WERI-Rb-1 (cell line): ENCODE results near the gene SEMA4G.

Experiments
- DNase-seq: peaks from one replicate; pipeline ENCODE4 v3.0.0-alpha.2; 2020
- H3K27ac ChIP-seq: fragments of 250-450 bp; sonication (Bioruptor Pico); 2 replicates; pipeline ENCODE4 v1.5.1; 2020; ENCODE audit warnings: mild to moderate bottlenecking, moderate library complexity
- H3K27me3 ChIP-seq: fragments of 250-450 bp; sonication (Bioruptor Pico); 2 replicates; pipeline ENCODE4 v1.5.1; 2021; ENCODE audit warnings: mild to moderate bottlenecking, low read depth, moderate library complexity; ENCODE audit not compliant: insufficient read depth, severe bottlenecking
- H3K36me3 ChIP-seq: fragments of 250-450 bp; sonication (Bioruptor Pico); 2 replicates; pipeline ENCODE4 v1.5.1; 2020; ENCODE audit warnings: mild to moderate bottlenecking, moderate library complexity
- H3K4me3 ChIP-seq: 2 replicates; pipeline ENCODE4 v1.5.1; 2011; ENCODE audit warnings: low read depth, mild to moderate bottlenecking, control low read depth, low read length
- H3K9me3 ChIP-seq: fragments of 250-450 bp; sonication (Bioruptor Pico); 2 replicates; pipeline ENCODE4 v1.5.1; 2021; ENCODE audit warnings: mild to moderate bottlenecking, moderate library complexity; ENCODE audit not compliant: severe bottlenecking
- CTCF ChIP-seq: IDR thresholded peaks from 2 replicates; pipeline ENCODE4 v1.5.1; 2011; ENCODE audit warnings: low read depth, mild to moderate bottlenecking, control low read depth, inconsistent platforms, low read length

The SEMA4G gene

GRCh38 chr10:100987685-100988049 is 18.4 kb downstream of the SEMA4G start:
- no peak for DNase-seq
- Histone ChIP-seq H3K27ac (peak overlapping the region; percentile 86), H3K36me3 (peaks cover 52% of the 10 kb centered on the region), H3K4me3 (peak overlapping the region; percentile 96), H3K27me3 (no peaks in the 10 kb centered on the region), H3K9me3 (no peaks in the 10 kb centered on the region)
- no peak for TF ChIP-seq CTCF

GRCh38 chr10:100988166-100988565 is 18.9 kb downstream of the SEMA4G start:
- peaks cover 54% of the 10 kb centered on the region for H3K36me3 ChIP-seq

GRCh38 chr10:100989088-100989487 is 19.8 kb downstream of the SEMA4G start:
- no peak for DNase-seq
- H3K36me3 ChIP-seq = peaks cover 63% of the 10 kb centered on the region
- H3K27ac ChIP-seq = no peak overlapping the region
- H3K27me3 ChIP-seq = no peaks in the 10 kb centered on the region
- H3K9me3 ChIP-seq = no peaks in the 10 kb centered on the region
- no peak for TF ChIP-seq CTCF
- H3K4me3 ChIP-seq = no peak overlapping the region

More at GRCh38 chr10:100988166-100988565, 18.9 kb downstream of the SEMA4G start:
- no peak for TF ChIP-seq CTCF
- DNase-seq = no peak
- H3K9me3 ChIP-seq = no peaks in the 10 kb centered on the region
- peak overlapping the region; percentile 96 for H3K4me3 ChIP-seq
- no peak overlapping the region for H3K27ac ChIP-seq
- H3K27me3 ChIP-seq = no peaks in the 10 kb centered on the region

DNA sequence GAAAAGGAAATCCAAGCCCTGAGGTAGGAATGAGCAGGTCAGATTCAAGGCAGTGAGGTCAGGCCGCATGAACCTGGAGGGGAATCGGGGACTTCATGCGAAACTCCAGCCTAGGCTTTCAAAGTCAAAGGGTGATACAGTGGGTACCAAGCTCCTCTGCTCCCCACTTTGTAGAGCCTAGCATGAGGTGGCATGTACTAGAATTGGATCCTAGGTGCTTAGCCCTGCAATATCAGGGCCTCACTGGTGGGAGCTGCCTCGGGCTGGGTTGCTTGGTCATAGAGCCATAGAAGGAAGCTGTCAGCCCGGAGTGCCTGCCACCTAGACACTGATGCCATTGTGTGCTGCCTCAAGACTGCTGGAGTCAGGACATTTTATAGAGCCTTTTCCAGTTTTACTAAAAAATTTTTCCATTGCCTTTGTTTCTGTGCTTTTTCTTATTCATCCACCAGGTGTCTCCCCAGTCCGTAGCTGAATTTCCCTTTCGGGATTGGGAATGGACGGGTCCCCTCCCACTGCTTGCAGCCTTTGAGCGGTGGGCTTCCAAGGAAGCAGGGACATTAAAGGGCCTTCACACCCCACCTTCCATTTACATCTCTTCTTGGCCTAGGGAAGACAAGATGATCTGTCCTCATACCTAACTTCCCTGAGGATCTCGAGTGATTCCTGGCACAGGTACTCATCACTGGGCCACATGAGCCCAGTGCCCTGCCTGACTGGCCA is 24.8 kb downstream of the SEMA4G start:
- DNase-seq = no peak
- Histone ChIP-seq H3K36me3 (peaks cover 43% of the 10 kb centered on the region), H3K9me3 (no peaks in the 10 kb centered on the region), H3K27me3 (no peaks in the 10 kb centered on the region), H3K27ac (peak overlapping the region; percentile 98), H3K4me3 (no peak overlapping the region)
- peak; percentile 53; the same call in 1 of the 2 replicates for TF ChIP-seq CTCF

DNA sequence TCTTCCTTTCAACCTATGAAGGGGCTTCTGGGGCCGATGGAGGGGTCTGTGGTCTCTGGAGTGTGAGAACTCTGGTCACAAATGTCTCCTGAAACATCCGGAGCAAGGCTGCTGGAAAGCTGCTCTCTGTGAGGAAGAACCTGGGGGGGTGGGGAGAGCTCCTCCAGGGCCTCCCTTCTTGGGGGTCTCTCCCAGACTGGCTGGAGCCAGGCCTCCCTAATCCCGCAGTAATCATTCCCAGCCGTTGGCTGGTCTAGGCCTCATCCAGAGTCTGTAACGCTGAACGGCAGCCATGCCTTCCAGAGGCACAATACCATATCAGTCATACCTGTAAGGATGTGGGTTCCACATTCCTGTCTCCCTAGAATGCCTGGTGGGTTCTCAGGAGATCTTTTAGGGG is 25.9 kb downstream of the SEMA4G start:
- Histone ChIP-seq H3K27ac (peak overlapping the region; percentile 98), H3K4me3 (no peak overlapping the region), H3K9me3 (no peaks in the 10 kb centered on the region), H3K27me3 (no peaks in the 10 kb centered on the region), H3K36me3 (peaks cover 32% of the 10 kb centered on the region)
- TF ChIP-seq CTCF = no peak
- peak; percentile 85 for DNase-seq
